B cell (primary cell): ENCODE measurements around the gene PHACTR4.

Experiments
- CTCF ChIP-seq: fragments of 200-600 bp; IDR thresholded peaks from one replicate; pipeline ENCODE4 v1.8.0; 2022; ENCODE audit warnings: antibody characterized with exemption, mild to moderate bottlenecking
- EZH2 ChIP-seq: IDR thresholded peaks from 2 replicates; pipeline ENCODE4 v1.6.1; 2012; ENCODE audit warnings: borderline replicate concordance, low read depth, mild to moderate bottlenecking, moderate library complexity, low read length; ENCODE audit not compliant: insufficient read depth, poor library complexity, severe bottlenecking

GRCh38 chr1:28378906-28379305, 9.4 kb downstream of the PHACTR4 start:
- TF ChIP-seq CTCF = no peak
- TF ChIP-seq EZH2 = no peak
